LNCAP (cell line): ENCODE results near the gene SCN11A.

Experiments
- TF ChIP-seq, protein P1 (sequence below): fragments of 450-650 bp; IDR thresholded peaks from 2 replicates; pipeline ENCODE4 v1.5.1; 2017; ENCODE audit warnings: mild to moderate bottlenecking

Gene SCN11A

DNA sequence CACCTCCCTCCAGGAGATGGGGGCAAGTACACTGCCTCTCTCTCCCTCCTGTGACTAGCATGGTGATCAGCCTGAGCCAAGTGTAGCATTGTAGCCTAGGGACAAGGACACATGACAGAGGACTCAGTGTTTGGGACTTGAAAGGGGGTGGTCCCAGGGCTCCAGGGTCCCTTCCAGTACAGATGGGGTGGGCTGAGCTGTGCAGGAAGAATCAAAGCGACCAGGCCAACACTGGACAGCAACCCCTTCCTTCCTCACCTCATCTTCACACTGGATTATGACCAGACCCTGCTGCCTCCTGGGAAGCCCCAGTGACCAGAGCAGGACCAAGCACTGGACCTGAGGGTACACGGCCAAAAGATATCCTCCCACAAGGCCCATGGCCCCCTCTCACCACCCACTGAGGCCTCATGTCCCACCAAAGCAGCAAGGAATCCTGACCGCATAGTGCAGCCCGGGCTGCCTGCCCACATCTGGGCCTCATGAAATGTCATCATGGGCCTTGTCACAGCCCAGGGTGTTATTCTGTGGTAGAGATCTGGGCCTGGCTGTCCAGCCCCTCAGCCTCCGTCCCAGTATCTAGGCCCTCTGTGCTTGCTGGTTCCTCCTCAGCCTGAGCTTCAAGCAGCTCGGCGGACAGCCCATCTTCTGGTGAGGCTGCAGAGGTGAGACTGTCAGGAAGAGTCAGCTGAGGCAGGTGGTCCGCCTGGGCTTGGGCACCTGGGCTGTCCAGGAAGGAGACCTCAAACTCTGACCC lies 46.1 kb upstream of the SCN11A start:
- TF ChIP-seq, protein P1, sequence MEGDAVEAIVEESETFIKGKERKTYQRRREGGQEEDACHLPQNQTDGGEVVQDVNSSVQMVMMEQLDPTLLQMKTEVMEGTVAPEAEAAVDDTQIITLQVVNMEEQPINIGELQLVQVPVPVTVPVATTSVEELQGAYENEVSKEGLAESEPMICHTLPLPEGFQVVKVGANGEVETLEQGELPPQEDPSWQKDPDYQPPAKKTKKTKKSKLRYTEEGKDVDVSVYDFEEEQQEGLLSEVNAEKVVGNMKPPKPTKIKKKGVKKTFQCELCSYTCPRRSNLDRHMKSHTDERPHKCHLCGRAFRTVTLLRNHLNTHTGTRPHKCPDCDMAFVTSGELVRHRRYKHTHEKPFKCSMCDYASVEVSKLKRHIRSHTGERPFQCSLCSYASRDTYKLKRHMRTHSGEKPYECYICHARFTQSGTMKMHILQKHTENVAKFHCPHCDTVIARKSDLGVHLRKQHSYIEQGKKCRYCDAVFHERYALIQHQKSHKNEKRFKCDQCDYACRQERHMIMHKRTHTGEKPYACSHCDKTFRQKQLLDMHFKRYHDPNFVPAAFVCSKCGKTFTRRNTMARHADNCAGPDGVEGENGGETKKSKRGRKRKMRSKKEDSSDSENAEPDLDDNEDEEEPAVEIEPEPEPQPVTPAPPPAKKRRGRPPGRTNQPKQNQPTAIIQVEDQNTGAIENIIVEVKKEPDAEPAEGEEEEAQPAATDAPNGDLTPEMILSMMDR: no peak

DNA sequence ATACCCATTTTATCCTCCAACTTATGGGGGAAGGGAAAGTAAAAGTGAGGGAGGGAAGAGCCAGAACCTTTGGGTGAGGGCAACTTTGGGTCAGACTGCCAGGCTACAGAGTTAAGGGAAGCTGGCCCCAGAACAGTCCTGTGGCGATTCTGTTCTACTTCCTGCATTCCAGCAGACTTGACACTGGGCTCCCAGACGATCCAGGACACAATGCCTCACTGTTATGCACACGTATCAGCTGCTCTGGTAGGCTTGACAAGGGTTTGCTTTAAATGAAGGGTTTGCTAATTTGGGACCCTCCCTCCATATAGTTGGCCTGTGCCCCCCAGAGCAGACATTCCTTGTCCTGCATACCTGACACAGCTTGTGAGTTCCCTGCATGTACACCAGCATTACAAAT lies 45.0 kb upstream of the SCN11A start:
- TF ChIP-seq, protein P1: no peak

DNA sequence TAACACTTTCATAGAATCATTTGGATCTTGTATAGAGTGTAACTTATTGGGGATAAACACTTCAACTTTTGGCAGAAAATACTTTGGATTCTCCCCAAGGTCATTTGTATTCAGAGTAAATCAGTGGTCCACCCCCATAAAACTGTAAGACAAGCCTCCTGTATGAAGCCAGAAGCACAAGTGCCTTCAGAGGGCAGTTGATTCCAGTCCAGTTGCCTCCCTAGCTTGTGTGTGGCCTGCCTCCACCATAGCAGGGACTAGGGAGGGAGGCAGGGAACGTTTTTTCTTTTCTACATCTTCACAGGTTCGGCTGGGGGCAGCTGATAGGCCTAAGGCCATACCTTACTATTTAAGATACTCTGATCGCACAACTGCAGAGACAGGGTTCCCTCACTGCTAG lies 44.0 kb upstream of the SCN11A start:
- TF ChIP-seq, protein P1: no peak

DNA sequence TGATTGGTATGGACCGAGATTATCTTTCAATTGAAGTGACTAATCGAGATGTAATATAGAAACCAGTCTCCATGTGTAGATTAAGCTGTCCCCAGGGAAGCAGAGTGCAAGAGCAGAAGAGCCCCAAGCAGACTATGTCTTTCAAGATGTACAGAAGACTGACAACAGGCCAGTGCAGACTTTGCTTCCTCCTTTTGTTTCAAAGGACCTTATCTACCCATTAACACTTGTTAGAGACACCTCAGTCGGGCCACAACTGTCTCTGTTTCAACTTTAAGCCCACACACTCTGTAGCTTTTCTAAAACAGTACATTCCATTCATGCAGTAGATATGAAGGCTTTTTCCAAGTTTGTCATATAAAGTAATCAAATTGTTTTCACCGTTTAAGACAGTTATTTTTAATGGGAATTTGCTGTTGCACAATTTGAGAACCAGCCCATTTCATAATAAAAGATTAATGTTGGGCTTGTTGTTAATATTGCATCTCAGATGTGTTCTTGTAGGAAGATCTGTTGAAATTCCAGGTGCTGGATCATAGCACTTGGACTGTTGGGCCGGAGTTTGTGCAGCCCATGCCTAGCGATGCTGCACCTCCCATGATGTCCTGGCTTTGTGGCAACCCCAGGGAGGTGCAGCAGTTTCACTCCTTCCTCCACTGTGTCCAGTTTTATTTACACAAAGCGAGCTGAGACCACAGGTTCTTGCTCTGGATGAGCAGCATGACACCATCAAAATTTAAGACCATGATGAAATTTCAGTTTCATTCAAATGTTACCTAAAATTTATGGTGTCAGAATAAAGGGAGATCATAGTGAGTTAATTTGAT lies 43.3 kb upstream of the SCN11A start:
- TF ChIP-seq, protein P1: no peak

DNA sequence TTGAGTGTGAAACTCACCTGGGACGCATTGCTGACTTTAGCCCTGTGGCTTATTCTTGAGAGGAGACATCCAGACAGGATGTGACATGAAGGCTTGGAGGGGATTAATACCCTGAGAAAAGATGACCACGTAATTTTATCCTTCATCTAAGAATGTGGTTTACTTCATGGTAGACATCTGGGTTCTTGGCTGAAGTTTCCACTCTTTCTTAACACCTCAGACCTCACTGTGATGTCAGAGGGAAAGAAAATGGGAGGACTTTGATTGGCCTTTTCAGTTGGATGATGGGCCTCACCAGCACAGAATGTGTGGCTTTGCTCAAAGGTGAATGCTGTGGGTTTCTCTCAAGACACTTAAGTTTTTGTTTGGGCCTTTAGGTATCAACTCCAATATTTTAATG lies 39.2 kb upstream of the SCN11A start:
- TF ChIP-seq, protein P1: no peak

DNA sequence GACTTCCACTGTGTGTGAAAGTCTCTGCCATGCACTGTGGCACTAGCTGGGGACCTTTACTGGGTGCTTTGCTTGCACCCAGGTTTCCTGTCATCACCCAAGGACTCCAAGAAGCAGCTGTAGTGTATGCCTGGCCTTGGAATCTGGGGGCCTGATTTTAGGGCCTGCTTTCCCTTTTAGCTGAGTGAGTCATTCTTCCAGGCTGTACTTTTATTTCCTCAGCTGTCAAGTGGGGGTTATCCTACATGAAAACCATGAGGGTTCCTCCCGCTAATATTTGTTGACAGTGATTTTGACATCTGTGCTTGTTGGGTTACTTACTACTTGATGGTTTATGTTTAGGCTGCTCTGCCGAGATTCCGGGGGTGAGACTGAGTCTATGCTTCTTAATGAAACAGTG lies 37.1 kb upstream of the SCN11A start:
- TF ChIP-seq, protein P1: no peak

DNA sequence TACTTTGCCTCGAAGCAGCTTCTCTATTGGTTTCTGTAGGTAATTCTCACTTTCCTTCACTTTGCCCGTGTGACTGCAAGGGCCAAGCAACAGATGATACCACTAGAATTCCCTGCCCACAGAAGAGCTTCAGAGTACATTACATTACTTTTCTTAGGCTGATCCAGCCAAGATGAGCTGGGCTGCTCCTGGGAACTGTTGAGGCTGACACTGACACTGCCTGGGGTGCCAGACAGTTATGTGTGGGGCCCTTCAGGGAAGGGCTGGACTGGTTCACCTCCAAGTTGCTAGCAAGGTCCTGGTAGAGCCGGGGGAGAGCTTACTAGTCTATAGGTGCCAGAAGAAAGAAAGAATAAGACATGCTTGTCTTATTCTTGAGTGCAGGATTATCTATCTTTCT lies 36.7 kb upstream of the SCN11A start:
- TF ChIP-seq, protein P1: no peak
